NCI-H510A treated with DMSO at 0.1 percent for 48 hours (cell line): ENCODE results near the gene SLX9.
"Not testable (repeated sequence)": the region's sequence is repeated elsewhere in the genome, so short reads cannot be mapped to it uniquely, and the experiment has no call there.

Source experiments
- DNase-seq: peaks from one replicate; lab custom pipeline; 2025; lab: John Stamatoyannopoulos, UW

The SLX9 gene

GRCh38 chr21:45019076-45019886 is 79.5 kb downstream of the SLX9 start:
- DNase-seq, result no peak

DNA sequence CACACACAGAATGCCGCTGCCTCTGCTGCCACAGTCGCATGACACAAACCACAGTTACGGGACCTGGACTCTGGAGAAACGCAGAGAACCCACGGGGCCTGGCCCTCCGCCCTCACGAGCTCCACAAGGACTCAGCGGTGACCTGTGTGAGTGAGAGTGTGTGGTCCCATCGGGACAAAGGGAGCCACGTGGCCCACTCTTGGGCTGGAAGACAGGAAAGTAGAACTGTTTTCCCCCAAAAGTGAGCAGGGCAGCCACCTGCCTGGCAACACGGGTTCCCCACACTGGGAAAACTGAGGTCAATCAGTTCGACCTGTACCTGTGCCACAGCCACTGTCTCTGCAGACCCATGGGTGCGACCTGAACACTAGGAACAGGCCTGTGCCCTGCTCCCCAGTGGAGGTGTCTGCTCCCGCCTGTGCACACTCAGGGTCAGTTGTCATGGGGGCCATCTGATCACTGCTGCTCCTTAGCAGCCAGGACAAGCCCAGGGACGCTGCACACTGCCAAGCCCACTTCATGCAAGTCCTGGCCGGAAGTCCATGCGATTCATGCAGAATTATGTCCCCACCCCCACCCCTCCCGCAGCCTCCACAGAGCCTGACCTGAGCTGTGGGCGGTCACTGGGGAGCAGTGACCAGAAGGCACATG is 80.2 kb downstream of the SLX9 start:
- DNase-seq, result no peak

GRCh38 chr21:45020629-45021427 is 81.0 kb downstream of the SLX9 start:
- DNase-seq, result no peak

GRCh38 chr21:45021428-45022347 is 81.9 kb downstream of the SLX9 start:
- no peak for DNase-seq

- no peak for DNase-seq
Observed at GRCh38 chr21:45022348-45022675, 82.5 kb downstream of the SLX9 start.

DNA sequence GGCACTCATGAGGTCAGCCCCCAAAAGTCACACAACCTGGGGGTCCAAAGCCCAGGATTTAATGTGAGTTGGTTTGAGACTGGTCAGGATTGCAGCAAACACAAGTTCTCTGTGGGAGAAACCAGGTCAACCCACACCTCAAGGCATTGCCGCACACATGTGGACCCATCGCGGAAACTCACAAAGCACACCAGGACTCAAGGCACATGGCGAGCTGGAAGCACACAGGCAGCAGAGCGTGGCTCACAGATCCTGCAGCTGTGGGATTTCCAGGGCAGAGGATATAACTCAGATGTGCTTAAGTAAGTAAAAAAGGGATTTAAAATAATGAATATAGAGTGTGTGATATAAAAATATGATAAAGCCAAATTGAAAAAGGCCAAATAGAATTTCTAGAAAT is 82.9 kb downstream of the SLX9 start:
- no peak for DNase-seq

DNA sequence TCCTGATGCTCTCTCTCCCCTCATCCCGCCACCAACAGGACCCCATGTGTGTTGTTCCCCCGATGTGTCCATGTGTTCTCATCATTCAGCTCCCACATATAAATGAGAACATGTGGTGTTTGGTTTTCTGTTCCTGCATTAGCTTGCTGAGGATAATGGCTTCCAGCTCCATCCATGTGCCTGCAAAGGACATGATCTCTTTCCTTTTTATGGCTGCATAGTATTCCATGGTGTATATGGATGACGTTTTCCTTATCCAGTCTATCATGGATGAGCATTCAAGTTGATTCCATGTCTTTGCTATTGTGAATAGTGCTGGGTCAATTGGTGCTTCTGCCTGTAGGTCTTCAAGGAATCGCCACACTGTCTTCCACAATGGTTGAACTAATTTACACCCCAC is 84.7 kb downstream of the SLX9 start:
- DNase-seq, result not testable (repeated sequence)

DNA sequence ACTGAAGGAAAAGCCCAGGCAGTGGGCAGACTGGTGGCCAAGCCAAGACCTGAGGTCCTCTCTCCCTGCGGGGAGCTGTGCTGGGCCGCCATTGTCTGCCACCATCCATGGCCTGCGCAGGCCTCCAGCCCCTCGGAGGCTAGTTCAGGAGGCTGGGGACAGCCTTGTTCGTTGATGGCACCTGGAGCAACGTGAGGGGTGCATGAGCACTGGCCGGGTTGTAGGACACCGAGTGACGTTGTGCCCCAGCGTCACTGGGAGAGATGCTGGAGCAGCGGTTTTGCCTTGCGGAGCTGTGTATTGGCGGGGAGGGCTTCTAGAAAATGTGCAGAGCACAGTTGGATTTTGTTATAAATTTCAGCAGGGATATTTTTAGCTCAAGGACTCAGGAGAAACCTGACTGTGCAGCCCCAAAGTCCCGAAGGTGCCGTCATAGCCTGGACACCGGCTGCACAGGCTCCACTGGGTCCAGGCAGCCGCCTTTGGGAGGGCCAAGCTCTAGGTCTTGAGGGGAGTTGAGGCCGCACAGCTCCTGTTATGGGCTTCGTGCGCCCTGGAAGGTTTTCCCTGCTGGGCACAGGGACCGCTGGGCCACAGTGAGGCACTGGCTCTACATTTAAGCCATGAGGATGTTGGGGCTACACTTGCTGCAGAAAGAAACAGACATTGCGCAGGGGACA is 86.4 kb downstream of the SLX9 start:
- DNase-seq, result no peak
